Activated B cell treated with CpG ODN at 0.5 μM for 24 hours (primary cell): ENCODE results near the gene SLC25A19. TPM values are rescaled to one million over a fixed set of nuclear protein-coding genes. Genes with fewer than 3 reads are reported as not detected.

ENCODE experiments used
- ATAC-seq: fragments of 200-7000 bp; cut with Tn5 transposase; one replicate; pipeline ENCODE4 v1.10.0; 2021; ENCODE audit warnings: low read depth, mild to moderate bottlenecking, moderate library complexity
- CTCF ChIA-PET: fragments of 350-600 bp; sonication (Branson Sonifier 250); formaldehyde crosslinking; loops from one replicate; lab custom pipeline; 2021; ENCODE audit warnings: antibody characterized with exemption; lab: Charles Lee
- POLR2A ChIA-PET: fragments of 350-600 bp; sonication (Branson Sonifier 250); formaldehyde crosslinking; loops from one replicate; lab custom pipeline; 2021; ENCODE audit warnings: antibody characterized with exemption; lab: Charles Lee
- DNase-seq: peaks from one replicate; pipeline ENCODE4 v3.0.0; 2022
- H3K27ac Mint-ChIP-seq: one replicate; pipeline ENCODE4 v1.8.0; 2020; ENCODE audit warnings: mixed read lengths
- H3K27me3 Mint-ChIP-seq: one replicate; pipeline ENCODE4 v1.8.0; 2021; ENCODE audit warnings: mixed read lengths
- H3K36me3 Mint-ChIP-seq: one replicate; pipeline ENCODE4 v1.8.0; 2021; ENCODE audit warnings: low read depth, mixed read lengths
- H3K4me1 Mint-ChIP-seq: one replicate; pipeline ENCODE4 v1.8.0; 2021; ENCODE audit warnings: mixed read lengths
- H3K4me3 Mint-ChIP-seq: one replicate; pipeline ENCODE4 v1.8.0; 2020; ENCODE audit warnings: mild to moderate bottlenecking, mixed read lengths
- H3K9me3 Mint-ChIP-seq: one replicate; pipeline ENCODE4 v1.8.0; 2020; ENCODE audit warnings: mixed read lengths
- CTCF ChIP-seq: fragments of 200-600 bp; IDR thresholded peaks from one replicate; pipeline ENCODE4 v1.8.0; 2022; ENCODE audit warnings: antibody characterized with exemption, mild to moderate bottlenecking
- intact Hi-C: fragments of 100-400 bp; cut with micrococcal nuclease; formaldehyde crosslinking; loops from one replicate; pipeline ENCODE4 v1.15.1; 2024
- total RNA-seq: library from RNA; stranded (reverse); gene quantifications from 2 replicates; pipeline ENCODE4 v1.2.3, GENCODE V29; 2022

SLC25A19 gene
- total RNA-seq, 1 donor from 2014 or later, result 96.7 TPM

GRCh38 chr17:75270966-75271232 lies 18.3 kb downstream of the SLC25A19 start, which contains the start of gene MIF4GD:
TSS of gene MIF4GD (minus strand) at chr17:75271231. CDS start at chr17:75270195, 1,036 bp downstream.
- peak within 1 kb of the TSS; percentile 79 for H3K27ac Mint-ChIP-seq
- no peak for DNase-seq
- H3K4me1 Mint-ChIP-seq, result peaks cover 20% of the 10 kb centered on the region
- peaks cover 45% of the 10 kb centered on the region for H3K36me3 Mint-ChIP-seq
- ATAC-seq, result no peak
- no peaks in the 10 kb centered on the region for H3K27me3 Mint-ChIP-seq
- peak within 1 kb of the TSS; percentile 86 for H3K4me3 Mint-ChIP-seq
- H3K9me3 Mint-ChIP-seq, result no peaks in the 10 kb centered on the region
- intact Hi-C loops, result loop anchor here (1.0 to 5.0 kb wide), 7 partner anchors 10 to 318 kb away; partner anchors contain the start of genes CASKIN2, GGA3, MRPS7 and SLC25A19
- ChIA-PET CTCF (interaction anchor here (0.6 to 3.3 kb wide), 31 partner anchors 9 to 482 kb away, joined by 3 to 38 read pairs (median 4); partner anchors contain the start of genes ARMC7, GGA3, MRPS7 and NUP85), POLR2A (interaction anchor here (0.6 to 7.4 kb wide), 35 partner anchors 9 to 509 kb away, joined by 3 to 110 read pairs (median 5); partner anchors contain the start of genes GGA3, GRB2, MRPS7 and NUP85)
- no peak for TF ChIP-seq CTCF

- Mint-ChIP-seq H3K27me3 (no peaks in the 10 kb centered on the region), H3K27ac (peak overlapping the region; percentile 79), H3K4me3 (peak overlapping the region; percentile 86), H3K9me3 (no peaks in the 10 kb centered on the region), H3K4me1 (peaks cover 20% of the 10 kb centered on the region), H3K36me3 (peaks cover 47% of the 10 kb centered on the region)
- DNase-seq, result no peak
- peak; percentile 49 for ATAC-seq
- no peak for TF ChIP-seq CTCF
- POLR2A ChIA-PET, result interaction anchor here (0.6 to 7.4 kb wide), 37 partner anchors 9 to 637 kb away, joined by 3 to 110 read pairs (median 6); partner anchors contain the start of genes GGA3, GRB2, MRPS7 and NUP85
- CTCF ChIA-PET, result interaction anchor here (0.6 to 3.3 kb wide), 31 partner anchors 9 to 483 kb away, joined by 3 to 38 read pairs (median 3); partner anchors contain the start of genes ARMC7, GGA3, MRPS7 and NUP85
- intact Hi-C loops, result loop anchor here (1.0 to 5.0 kb wide), 5 partner anchors 9 to 318 kb away; partner anchors contain the start of genes CASKIN2, GGA3, MRPS7 and TSEN54
Measured at GRCh38 chr17:75270218-75270965, 18.8 kb downstream of the SLC25A19 start.

GRCh38 chr17:75269844-75270217 lies 19.4 kb downstream of the SLC25A19 start:
- H3K4me1 Mint-ChIP-seq, result peaks cover 20% of the 10 kb centered on the region
- peaks cover 45% of the 10 kb centered on the region for H3K36me3 Mint-ChIP-seq
- ATAC-seq, result no peak
- no peaks in the 10 kb centered on the region for H3K27me3 Mint-ChIP-seq
- no peak for TF ChIP-seq CTCF
- CTCF ChIA-PET, result interaction anchor here (0.6 to 3.3 kb wide), 9 partner anchors 20 to 483 kb away, joined by 3 to 38 read pairs (median 5); partner anchors contain the start of genes SLC25A19 and TSEN54
- H3K9me3 Mint-ChIP-seq, result no peaks in the 10 kb centered on the region
- H3K27ac Mint-ChIP-seq, result peak overlapping the region; percentile 79
- peak; percentile 24 for DNase-seq
- POLR2A ChIA-PET, result interaction anchor here (0.6 to 7.4 kb wide), 23 partner anchors 8 to 496 kb away, joined by 3 to 110 read pairs (median 11); partner anchors contain the start of genes GGA3, GRB2, MRPS7 and SLC25A19
- H3K4me3 Mint-ChIP-seq, result peak overlapping the region; percentile 86
- intact Hi-C loops, result loop anchor here (1.0 to 10.0 kb wide), 6 partner anchors 9 to 319 kb away; partner anchors contain the start of genes CASKIN2, GGA3, MRPS7 and TSEN54

- peaks cover 24% of the 10 kb centered on the region for H3K4me1 Mint-ChIP-seq
- H3K27me3 Mint-ChIP-seq, result no peaks in the 10 kb centered on the region
- no peak for TF ChIP-seq CTCF
- no peaks in the 10 kb centered on the region for H3K9me3 Mint-ChIP-seq
- POLR2A ChIA-PET, result interaction anchor here (0.5 to 1.5 kb wide), 2 partner anchors 23 to 98 kb away, joined by 3 read pairs; no protein-coding TSS in a partner anchor
- no peak for DNase-seq
- CTCF ChIA-PET, result interaction anchor here (1.2 kb wide), 1 partner anchor 154 kb away, joined by 4 read pairs; no protein-coding TSS in a partner anchor
- H3K27ac Mint-ChIP-seq, result no peak overlapping the region
- H3K4me3 Mint-ChIP-seq, result no peak overlapping the region
- peaks cover 42% of the 10 kb centered on the region for H3K36me3 Mint-ChIP-seq
- intact Hi-C loops, result loop anchor here (10.0 kb wide), 1 partner anchor 153 kb away; no protein-coding TSS in a partner anchor
- ATAC-seq, result no peak
Measured at GRCh38 chr17:75267411-75268232, 21.6 kb downstream of the SLC25A19 start.
